Stimulated activated CD8-positive, alpha-beta memory T cell treated with anti-CD3 and anti-CD28 coated beads, Interleukin-4, amount 100 ng/mL, for 24 hours (primary cell): ENCODE measurements around the gene INPP4A.
"Not testable (repeated sequence)": the region's sequence is repeated elsewhere in the genome, so short reads cannot be mapped to it uniquely, and the experiment has no call there.

ENCODE experiments used
- DNase-seq: peaks from one replicate; pipeline ENCODE4 v3.0.0-alpha.2; 2020; ENCODE audit warnings: low read depth

Gene INPP4A

GRCh38 chr2:98586551-98587140, 142.0 kb downstream of the INPP4A start:
- DNase-seq = no peak

GRCh38 chr2:98588880-98589431, 144.3 kb downstream of the INPP4A start:
- no peak for DNase-seq

- no peak for DNase-seq
These were observed 144.8 kb downstream of the INPP4A start for GRCh38 chr2:98589489-98589888.

- no peak for DNase-seq
These were observed 147.9 kb downstream of the INPP4A start for GRCh38 chr2:98592565-98592964.

GRCh38 chr2:98594665-98595064, 150.0 kb downstream of the INPP4A start:
- DNase-seq = not testable (repeated sequence)

- DNase-seq = no peak
These were observed 154.2 kb downstream of the INPP4A start for GRCh38 chr2:98598781-98599428.

- DNase-seq = no peak
These were observed 157.0 kb downstream of the INPP4A start for GRCh38 chr2:98601532-98602132.

- DNase-seq = no peak
These were observed 159.9 kb downstream of the INPP4A start for GRCh38 chr2:98604547-98604946.

GRCh38 chr2:98605076-98605475, 160.4 kb downstream of the INPP4A start:
- no peak for DNase-seq

- DNase-seq = no peak
These were observed 161.8 kb downstream of the INPP4A start for GRCh38 chr2:98606431-98606830.

GRCh38 chr2:98607104-98607503, 162.4 kb downstream of the INPP4A start:
- DNase-seq = no peak

GRCh38 chr2:98607741-98608115, 163.1 kb downstream of the INPP4A start:
- DNase-seq = no peak

- peak; percentile 85 for DNase-seq
These were observed 163.7 kb downstream of the INPP4A start, which contains the start of the genes COA5 and UNC50 for GRCh38 chr2:98608116-98608961. COA5 (minus strand) TSS chr2:98608512; CDS start chr2:98608405, 107 bp downstream. UNC50 (plus strand) TSS chr2:98608589; CDS start chr2:98609760, 1,171 bp downstream.

GRCh38 chr2:98608962-98609604, 164.4 kb downstream of the INPP4A start:
- no peak for DNase-seq

GRCh38 chr2:98614024-98614739, 169.5 kb downstream of the INPP4A start:
- DNase-seq = no peak

- no peak for DNase-seq
These were observed 170.8 kb downstream of the INPP4A start for GRCh38 chr2:98615481-98615880.

- no peak for DNase-seq
These were observed 172.5 kb downstream of the INPP4A start for GRCh38 chr2:98617149-98617548.

GRCh38 chr2:98623657-98624056, 179.0 kb downstream of the INPP4A start:
- no peak for DNase-seq

- DNase-seq = no peak
These were observed 187.7 kb downstream of the INPP4A start for GRCh38 chr2:98632351-98632750.

- DNase-seq = peak; percentile 27
These were observed 189.9 kb downstream of the INPP4A start for GRCh38 chr2:98634406-98635092.
